ENCODE results near the gene BPIFA2. TPM values are rescaled to one million over a fixed set of nuclear protein-coding genes. Genes with fewer than 3 reads are reported as not detected.
"Not testable (repeated sequence)": the region's sequence is repeated elsewhere in the genome, so short reads cannot be mapped to it uniquely, and the experiment has no call there.

Gene BPIFA2
- not detected for total RNA-seq

GRCh38 chr20:33167859-33168258 lies at the start of gene BPIFA2:
TSS of gene BPIFA2 (plus strand) at chr20:33168159. CDS start at chr20:33169146, 987 bp downstream.
- H3K27me3 ChIP-seq: no peaks in the 10 kb centered on the region
- no peak for TF ChIP-seq CTCF (IDR thresholded peaks at IDR 0.05)
- no peak within 1 kb of the TSS for H3K4me3 ChIP-seq
- no peaks in the 10 kb centered on the region for H3K36me3 ChIP-seq
- no peak within 1 kb of the TSS for H3K27ac ChIP-seq
- no peaks in the 10 kb centered on the region for H3K4me1 ChIP-seq
- intact Hi-C loops (cut with DNase I): no loop called here
- H3K9me3 ChIP-seq: peaks cover 0 to 8% of the 10 kb centered on the region in 2 donors
- no peak for DNase-seq (ENCODE audit: low spot score in 2 of 2)

GRCh38 chr20:33119725-33120720 lies 47.9 kb upstream of the BPIFA2 start:
- no peak for TF ChIP-seq CTCF (IDR thresholded peaks at IDR 0.05)
- no peaks in the 10 kb centered on the region for H3K9me3 ChIP-seq
- intact Hi-C loops (cut with DNase I): no loop called here
- no peaks in the 10 kb centered on the region for H3K27me3 ChIP-seq
- H3K4me1 ChIP-seq: no peaks in the 10 kb centered on the region
- H3K27ac ChIP-seq: no peak overlapping the region
- DNase-seq (ENCODE audit: low spot score in 2 of 2): no peak
- no peak overlapping the region for H3K4me3 ChIP-seq
- H3K36me3 ChIP-seq: no peaks in the 10 kb centered on the region

- Histone ChIP-seq H3K36me3 (no peaks in the 10 kb centered on the region), H3K4me1 (no peaks in the 10 kb centered on the region), H3K27me3 (no peaks in the 10 kb centered on the region), H3K9me3 (no peaks in the 10 kb centered on the region), H3K4me3 (no peak overlapping the region), H3K27ac (no peak overlapping the region)
- no peak for TF ChIP-seq CTCF (IDR thresholded peaks at IDR 0.05)
- intact Hi-C loops (cut with DNase I): no loop called here
- no peak for DNase-seq (ENCODE audit: low spot score in 2 of 2)
These were observed 47.0 kb upstream of the BPIFA2 start for GRCh38 chr20:33120934-33121333.

GRCh38 chr20:33122297-33122696 lies 45.7 kb upstream of the BPIFA2 start:
- H3K4me1 ChIP-seq; DNase-seq (ENCODE audit: low spot score in 2 of 2); H3K36me3 ChIP-seq; H3K9me3 ChIP-seq; intact Hi-C loops (cut with DNase I); H3K27ac ChIP-seq; H3K4me3 ChIP-seq; H3K27me3 ChIP-seq: not testable (repeated sequence)

GRCh38 chr20:33124261-33124660 lies 43.7 kb upstream of the BPIFA2 start:
- intact Hi-C loops (cut with DNase I): no loop called here

More at GRCh38 chr20:33124261-33124660, 43.7 kb upstream of the BPIFA2 start:
- Histone ChIP-seq H3K4me3 (no peak overlapping the region), H3K4me1 (no peaks in the 10 kb centered on the region), H3K27me3 (no peaks in the 10 kb centered on the region), H3K36me3 (no peaks in the 10 kb centered on the region), H3K9me3 (no peaks in the 10 kb centered on the region), H3K27ac (no peak overlapping the region)
- no peak for DNase-seq (ENCODE audit: low spot score in 2 of 2)
- TF ChIP-seq CTCF (IDR thresholded peaks at IDR 0.05): no peak
